Spleen (tissue), 11 donors: ENCODE measurements around the gene ADNP2. TPM values are rescaled to one million over a fixed set of nuclear protein-coding genes. Genes with fewer than 3 reads are reported as not detected.

Experiments
- DNase-seq: peaks from one replicate; pipeline ENCODE4 v3.0.0-alpha.2; 2020
- H3K27ac ChIP-seq, 8 donors: fragments of 200-600 bp; sonication (generic) in 7 of 8; 1 replicate in 4 of 8; 2 replicates in 4 of 8; pipeline versions ENCODE4 v1.5.0 to v1.8.0; 2016 to 2021; ENCODE audit warnings: inconsistent platforms in 4 of 8, mild to moderate bottlenecking in 4 of 8, moderate library complexity in 1 of 8
- H3K27me3 ChIP-seq, 7 donors: fragments of 200-600 bp; sonication (generic) in 6 of 7; replicated peaks in 1 of 7; 1 replicate in 4 of 7; 2 replicates in 3 of 7; pipeline versions ENCODE4 v1.5.0 to v1.8.0; 2016 to 2021; ENCODE audit warnings: inconsistent platforms in 3 of 7, mild to moderate bottlenecking in 1 of 7
- H3K36me3 ChIP-seq, 6 donors: fragments of 200-600 bp; sonication (generic) in 5 of 6; 1 replicate in 4 of 6; 2 replicates in 2 of 6; pipeline versions ENCODE4 v1.5.0 to v1.8.0; 2016 to 2021; ENCODE audit warnings: inconsistent platforms in 2 of 6
- H3K4me1 ChIP-seq, 6 donors: fragments of 200-600 bp; sonication (generic) in 5 of 6; 1 replicate in 3 of 6; 2 replicates in 3 of 6; pipeline versions ENCODE4 v1.5.0 to v1.8.0; 2016 to 2021; ENCODE audit warnings: inconsistent platforms in 3 of 6
- H3K4me3 ChIP-seq, 8 donors: fragments of 200-600 bp; sonication (generic) in 7 of 8; 1 replicate in 4 of 8; 2 replicates in 4 of 8; pipeline versions ENCODE4 v1.5.0 to v1.8.0; 2016 to 2021; ENCODE audit warnings: inconsistent platforms in 4 of 8, mild to moderate bottlenecking in 4 of 8, moderate library complexity in 2 of 8
- H3K9me3 ChIP-seq, 8 donors: fragments of 200-600 bp; sonication (generic) in 7 of 8; 1 replicate in 4 of 8; 2 replicates in 4 of 8; pipeline versions ENCODE4 v1.5.0 to v1.8.0; 2016 to 2021; ENCODE audit warnings: inconsistent platforms in 4 of 8
- CTCF ChIP-seq, 11 experiments: fragments of 200-600 bp in 7 of 11; fragments of 450-650 bp in 4 of 11; sonication (generic) in 4 of 11; IDR thresholded peaks in 8 of 11; conservative IDR thresholded peaks in 3 of 11; 1 replicate in 7 of 11; 2 replicates in 4 of 11; pipeline versions ENCODE4 v1.4.0 to v1.8.0; 2016 to 2021; ENCODE audit warnings: antibody characterized with exemption in 11 of 11, inconsistent platforms in 4 of 11, mild to moderate bottlenecking in 1 of 11
- POLR2A ChIP-seq, 3 donors: fragments of 450-650 bp; IDR thresholded peaks; one replicate each; pipeline ENCODE4 v1.5.1; 2017; ENCODE audit warnings: antibody characterized with exemption in 3 of 3, mild to moderate bottlenecking in 1 of 3
- POLR2AphosphoS5 ChIP-seq, 3 donors: sonication (generic); formaldehyde crosslinking; IDR thresholded peaks; one replicate each; pipeline ENCODE4 v1.5.1; 2017; ENCODE audit warnings: antibody characterized with exemption in 3 of 3
- WGBS, 5 donors: extraction: QIAGEN DNeasy Blood & Tissue Kit in 3 of 5; methylation state at CpG; one replicate each; pipeline versions ENCODE4 v1.1.5 to v1.1.7; 2013 to 2018; 5-methylcytosine and 5-hydroxymethylcytosine counted together
- intact Hi-C: fragments of 100-400 bp; cut with DNase I; formaldehyde crosslinking; loops from one replicate; pipeline ENCODE4 v1.15.0; 2023; ENCODE audit warnings: low total_unique reads
- polyA plus RNA-seq, 3 donors: library from polyadenylated mRNA; stranded (reverse); fragments of 200-250 nt; gene quantifications; one replicate each; pipeline ENCODE4 v1.2.1, GENCODE V29; 2013
- total RNA-seq, 7 donors: library from RNA; depleted of rRNA in 3 of 7; stranded (reverse); fragments of >200 nt in 3 of 7; fragmentation: NEBNext Ultra II Directional in 4 of 7; extraction: Animal tissue kit (Norgen Biotek cat#: 25700) in 4 of 7; gene quantifications; one replicate each; pipeline versions ENCODE4 v1.1.0 to v1.2.1, GENCODE V29; 2016 to 2021
- donor health status: healthy with polysubstance abuse.
- donor health status: DM: no; HTN: no; CAD: no; lungs with moderate emphysema.
- donor health status: DM: no; HTN: no; CAD: no.
- donor health status: Bipolar disorder and iron deficiency.
- donor health status: healthy.
- donor health status: DM: no; HTN: no; CAD: no.
- donor health status: DM: yes; HTN: yes; CAD: no.

The ADNP2 gene
- total and polyA plus RNA-seq, 10 donors = 3.5 to 20.6 (median 15.1) TPM

GRCh38 chr18:80067321-80067720 is 41.7 kb upstream of the ADNP2 start:
- peaks cover 0 to 17% (median 10%) of the 10 kb centered on the region in 8 donors for H3K9me3 ChIP-seq
- H3K36me3 ChIP-seq = no peaks in the 10 kb centered on the region
- no peaks in the 10 kb centered on the region for H3K4me1 ChIP-seq
- no peak for TF ChIP-seq POLR2AphosphoS5 (IDR thresholded peaks at IDR 0.05)
- no peak for TF ChIP-seq POLR2A (IDR thresholded peaks at IDR 0.05)
- TF ChIP-seq CTCF (IDR thresholded peaks at IDR 0.05 in 8 of 11, conservative IDR thresholded peaks at IDR 0.05 in 3 of 11) = no peak
- H3K4me3 ChIP-seq = no peak overlapping the region
- DNase-seq = no peak
- intact Hi-C loops = no loop called here
- WGBS, 5 donors = 83 to 93% (median 88%) methylated on average over 8 of the region's 8 CpGs
- H3K27me3 ChIP-seq = no peaks in the 10 kb centered on the region
- H3K27ac ChIP-seq = no peak overlapping the region

GRCh38 chr18:80067897-80068296 is 41.2 kb upstream of the ADNP2 start:
- no peaks in the 10 kb centered on the region for H3K27me3 ChIP-seq
- WGBS, 5 donors = 90 to 96% (median 92%) methylated on average over 10 of the region's 10 CpGs
- no peaks in the 10 kb centered on the region for H3K4me1 ChIP-seq
- intact Hi-C loops = no loop called here
- H3K4me3 ChIP-seq = no peak overlapping the region
- TF ChIP-seq CTCF (IDR thresholded peaks at IDR 0.05 in 8 of 11, conservative IDR thresholded peaks at IDR 0.05 in 3 of 11) (no peak), POLR2A (IDR thresholded peaks at IDR 0.05) (no peak), POLR2AphosphoS5 (IDR thresholded peaks at IDR 0.05) (no peak)
- no peak for DNase-seq
- peaks cover 0 to 12% (median 5%) of the 10 kb centered on the region in 8 donors for H3K9me3 ChIP-seq
- no peak overlapping the region for H3K27ac ChIP-seq
- no peaks in the 10 kb centered on the region for H3K36me3 ChIP-seq

GRCh38 chr18:80068571-80069272 is 40.3 kb upstream of the ADNP2 start:
- Histone ChIP-seq H3K4me3 (no peak overlapping the region), H3K27ac (no peak overlapping the region), H3K4me1 (no peaks in the 10 kb centered on the region), H3K9me3 (peaks cover 0 to 4% (median 0%) of the 10 kb centered on the region in 8 donors), H3K36me3 (no peaks in the 10 kb centered on the region), H3K27me3 (no peaks in the 10 kb centered on the region)
- TF ChIP-seq CTCF (IDR thresholded peaks at IDR 0.05 in 8 of 11, conservative IDR thresholded peaks at IDR 0.05 in 3 of 11) (no peak), POLR2AphosphoS5 (IDR thresholded peaks at IDR 0.05) (no peak), POLR2A (IDR thresholded peaks at IDR 0.05) (no peak)
- WGBS, 5 donors = 82 to 89% (median 84%) methylated on average over 10 of the region's 10 CpGs
- no peak for DNase-seq
- intact Hi-C loops = no loop called here

GRCh38 chr18:80070825-80071224 is 38.2 kb upstream of the ADNP2 start:
- no peak overlapping the region for H3K4me3 ChIP-seq
- DNase-seq = no peak
- no peaks in the 10 kb centered on the region for H3K4me1 ChIP-seq
- H3K27me3 ChIP-seq = no peaks in the 10 kb centered on the region
- WGBS, 5 donors = 90 to 98% (median 92%) methylated on average over 2 to 4 of the region's 4 CpGs
- H3K27ac ChIP-seq = no peak overlapping the region
- H3K9me3 ChIP-seq = no peaks in the 10 kb centered on the region
- H3K36me3 ChIP-seq = no peaks in the 10 kb centered on the region
- intact Hi-C loops = no loop called here
- no peak for TF ChIP-seq POLR2A (IDR thresholded peaks at IDR 0.05)
- no peak for TF ChIP-seq POLR2AphosphoS5 (IDR thresholded peaks at IDR 0.05)
- TF ChIP-seq CTCF (IDR thresholded peaks at IDR 0.05 in 8 of 11, conservative IDR thresholded peaks at IDR 0.05 in 3 of 11) = no peak
